GM19328 (cell line): Measurements from ENCODE around the gene AFM.

Source experiments
- ATAC-seq: cut with Tn5 transposase; IDR thresholded peaks from one replicate; pipeline ENCODE4 v1.9.1; 2021; ENCODE audit warnings: mild to moderate bottlenecking, moderate library complexity; ENCODE audit not compliant: unreplicated experiment

Gene AFM

GRCh38 chr4:73481358-73481757 lies at the start of gene AFM:
TSS of gene AFM (plus strand) at chr4:73481745. CDS start at chr4:73481776, 31 bp downstream.
- no peak for ATAC-seq

- ATAC-seq: no peak
Observed at GRCh38 chr4:73431813-73432168, 49.8 kb upstream of the AFM start.

- no peak for ATAC-seq
Observed at GRCh38 chr4:73432169-73433000, 49.2 kb upstream of the AFM start.

- ATAC-seq: no peak
Observed at GRCh38 chr4:73433140-73433539, 48.4 kb upstream of the AFM start.

GRCh38 chr4:73434311-73434710 lies 47.2 kb upstream of the AFM start:
- no peak for ATAC-seq

GRCh38 chr4:73435984-73436383 lies 45.6 kb upstream of the AFM start, which contains the start of gene AFP:
TSS of gene AFP (plus strand) at chr4:73436221. CDS start at chr4:73436263, 42 bp downstream.
- ATAC-seq: no peak

GRCh38 chr4:73436674-73437557 lies 44.6 kb upstream of the AFM start:
- ATAC-seq: no peak

DNA sequence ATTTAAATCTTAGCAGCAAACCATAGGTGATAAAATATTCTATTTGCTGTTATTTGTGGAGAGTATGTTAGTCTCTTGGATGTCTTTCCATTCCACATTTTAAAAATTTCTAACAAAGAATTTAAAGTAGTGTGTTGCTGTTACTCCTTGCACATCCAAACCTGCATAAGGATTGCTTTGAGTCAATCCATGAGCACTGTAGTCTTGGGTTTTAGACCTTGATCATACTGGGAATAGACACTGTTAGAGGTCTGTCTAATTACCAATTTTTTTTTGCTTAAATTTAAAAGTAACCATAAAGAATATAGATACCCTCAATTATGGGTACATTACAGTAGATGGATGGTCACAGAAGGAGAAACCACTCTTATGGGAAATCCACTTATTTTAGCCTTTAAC lies 44.0 kb upstream of the AFM start:
- no peak for ATAC-seq

GRCh38 chr4:73438048-73438447 lies 43.5 kb upstream of the AFM start:
- no peak for ATAC-seq

- no peak for ATAC-seq
Observed at GRCh38 chr4:73438582-73439215, 42.8 kb upstream of the AFM start.

DNA sequence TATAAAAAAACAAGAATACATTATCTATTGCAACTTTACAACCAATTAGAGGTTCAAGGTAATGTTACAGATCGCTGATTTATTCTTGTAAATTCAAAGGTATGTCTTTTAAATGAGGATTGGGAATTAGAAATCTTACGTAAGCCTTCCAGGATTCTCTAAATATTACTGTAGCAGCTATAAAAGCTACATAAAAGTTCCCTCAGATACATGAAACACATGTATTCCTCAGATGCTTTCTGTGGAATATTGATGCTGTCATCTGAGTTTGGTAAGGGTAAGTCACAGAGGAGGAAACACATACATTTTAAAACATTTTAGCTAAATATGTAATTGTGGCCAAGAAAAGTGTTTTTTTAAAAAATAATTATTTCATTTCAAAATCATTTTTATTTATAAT lies 42.1 kb upstream of the AFM start:
- ATAC-seq: no peak

DNA sequence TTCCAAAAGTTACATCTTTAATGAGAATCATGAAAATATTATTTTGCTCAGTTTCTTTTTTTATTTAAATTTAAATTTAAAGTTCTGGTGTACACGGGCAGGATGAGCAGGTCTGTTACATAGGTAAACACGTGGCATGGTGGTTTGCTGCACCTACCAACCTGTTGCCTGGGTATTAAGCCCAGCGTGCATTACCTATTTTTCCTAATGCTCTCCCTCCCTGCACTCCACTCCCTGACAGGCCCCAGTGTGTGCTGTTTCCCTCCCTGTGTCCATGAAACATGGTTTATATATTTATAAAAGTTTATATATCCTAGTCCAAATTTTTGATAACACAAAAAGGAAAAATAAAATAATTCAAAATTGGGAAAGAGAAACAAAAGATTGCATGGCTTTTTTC lies 41.6 kb upstream of the AFM start:
- ATAC-seq: no peak

DNA sequence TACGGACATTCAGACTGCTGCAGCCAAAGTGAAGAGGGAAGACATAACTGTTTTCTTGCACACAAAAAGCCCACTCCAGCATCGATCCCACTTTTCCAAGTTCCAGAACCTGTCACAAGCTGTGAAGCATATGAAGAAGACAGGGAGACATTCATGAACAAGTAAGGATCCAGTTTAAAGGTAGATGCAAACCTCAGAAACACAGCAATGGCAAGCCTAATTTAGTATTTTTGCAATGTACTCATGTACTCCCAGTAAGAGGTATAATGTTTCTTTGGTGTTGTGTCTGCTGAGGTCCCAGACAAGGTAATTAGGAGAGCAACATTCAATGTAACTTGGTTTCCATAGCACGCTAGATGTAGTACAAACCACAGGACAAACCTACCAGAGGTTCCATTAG lies 40.9 kb upstream of the AFM start:
- no peak for ATAC-seq

DNA sequence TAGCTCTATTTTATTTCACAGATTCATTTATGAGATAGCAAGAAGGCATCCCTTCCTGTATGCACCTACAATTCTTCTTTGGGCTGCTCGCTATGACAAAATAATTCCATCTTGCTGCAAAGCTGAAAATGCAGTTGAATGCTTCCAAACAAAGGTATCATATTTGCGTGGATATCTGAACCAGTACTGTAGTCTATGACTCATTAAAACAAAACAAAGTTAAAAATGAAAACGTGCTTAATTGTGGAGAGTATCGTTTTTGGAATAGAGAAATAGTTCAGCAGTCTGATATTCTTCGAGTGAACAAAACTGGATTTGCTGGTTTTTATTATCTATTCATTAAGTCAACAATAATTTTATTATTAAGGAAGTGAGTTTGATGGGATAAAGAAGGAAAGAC lies 39.3 kb upstream of the AFM start:
- ATAC-seq: no peak

DNA sequence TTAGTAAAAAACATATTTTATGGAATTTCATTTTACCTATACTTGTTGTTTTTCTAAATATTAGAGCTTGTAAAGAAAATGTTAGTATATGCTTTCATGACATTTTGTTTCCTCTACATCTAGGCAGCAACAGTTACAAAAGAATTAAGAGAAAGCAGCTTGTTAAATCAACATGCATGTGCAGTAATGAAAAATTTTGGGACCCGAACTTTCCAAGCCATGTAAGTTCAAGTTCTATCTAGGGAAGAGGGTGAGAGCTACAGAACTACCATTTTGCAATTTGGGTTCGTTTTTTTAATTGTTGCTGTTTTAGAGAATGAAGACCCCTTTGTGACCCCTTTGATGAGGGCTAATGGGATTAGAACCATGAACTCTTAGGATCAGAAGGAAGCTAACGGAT lies 38.3 kb upstream of the AFM start:
- ATAC-seq: no peak

DNA sequence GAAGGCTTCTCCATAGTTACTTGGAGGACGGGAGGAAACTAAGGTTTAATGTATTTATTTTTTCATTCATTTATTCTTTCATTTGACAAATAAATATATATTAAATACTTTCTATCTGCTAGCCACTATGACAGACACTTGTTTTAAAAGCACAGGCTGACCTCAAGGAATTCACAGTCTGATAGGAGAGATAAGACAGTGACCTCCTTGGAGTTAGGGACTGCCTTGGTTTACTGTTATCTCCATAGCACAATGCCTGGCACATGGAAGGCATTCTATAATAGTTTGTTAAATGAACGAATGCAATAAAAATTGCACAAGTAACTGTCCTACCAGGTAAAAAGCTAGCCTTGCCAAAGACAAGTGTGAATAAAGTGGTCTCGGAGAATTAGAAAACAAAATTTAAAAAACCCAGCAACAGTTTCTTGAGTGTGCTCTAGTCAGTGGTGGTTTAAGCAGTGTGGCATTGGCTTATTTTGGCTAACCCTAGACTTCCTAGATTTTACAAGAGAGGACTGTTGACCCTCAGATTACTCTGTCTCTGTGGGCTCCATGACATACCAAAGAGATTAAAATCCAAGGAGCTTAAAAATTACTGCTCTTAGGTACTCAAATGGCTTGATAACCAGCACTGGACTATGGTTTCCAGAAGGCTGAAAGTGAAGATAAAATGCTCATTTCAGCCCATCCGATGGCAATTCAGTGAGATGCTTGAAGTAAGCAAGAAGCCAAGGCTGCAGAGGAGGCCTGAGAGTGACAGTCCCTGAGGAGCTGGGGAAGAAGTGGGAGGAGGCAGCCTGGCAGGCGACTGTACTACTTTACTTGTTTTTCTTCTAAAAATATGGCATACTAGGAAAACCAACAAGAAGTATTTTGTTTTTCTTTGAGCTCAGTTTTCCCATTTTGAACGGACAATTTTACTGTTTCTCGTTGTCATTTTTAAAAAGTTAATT lies 35.9 kb upstream of the AFM start:
- no peak for ATAC-seq

DNA sequence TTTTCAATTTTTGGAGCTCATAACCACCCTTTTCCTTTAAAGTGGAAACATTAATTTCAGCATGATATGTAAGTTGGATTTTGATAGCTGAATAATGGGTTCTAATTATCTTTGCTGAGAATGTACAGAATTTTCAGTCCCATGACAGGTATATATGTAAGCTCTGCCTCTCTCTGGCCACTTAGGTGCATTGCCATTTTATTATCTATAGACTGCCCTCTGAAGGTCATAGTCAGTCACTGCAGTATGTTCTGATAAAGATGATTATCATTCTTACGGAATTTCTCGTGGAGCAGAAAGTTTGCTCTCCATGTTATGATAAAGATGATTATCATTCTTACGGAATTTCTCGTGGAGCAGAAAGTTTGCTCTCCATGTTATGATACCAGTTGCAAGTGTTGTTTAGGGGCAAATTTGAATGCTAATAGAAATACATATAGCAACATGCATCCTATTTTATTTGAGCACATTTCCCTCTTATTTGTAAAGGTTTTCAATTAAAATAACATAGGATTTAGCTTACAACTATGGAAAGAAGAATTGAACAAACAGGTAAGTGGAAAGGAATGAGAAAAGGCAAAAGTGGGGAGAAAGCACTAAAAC lies 35.1 kb upstream of the AFM start:
- ATAC-seq: peak; percentile 99

DNA sequence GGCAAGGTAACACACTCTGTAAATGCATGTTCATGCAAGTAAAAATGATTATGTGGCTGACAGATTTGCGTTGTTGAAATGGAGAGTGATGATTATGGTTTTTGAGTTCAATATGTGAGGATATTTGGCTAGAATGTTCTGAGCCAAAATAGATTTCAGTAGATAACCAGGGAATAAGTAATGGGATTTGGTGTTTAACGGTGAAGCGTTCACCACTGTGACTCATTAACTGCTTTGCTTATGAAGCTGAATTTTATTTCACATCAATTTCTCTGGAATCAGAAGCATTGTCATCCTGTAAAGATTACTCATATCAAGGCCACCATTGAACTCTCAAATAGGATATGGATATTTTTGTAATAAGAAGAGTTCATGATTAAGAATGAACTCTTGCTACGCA lies 33.9 kb upstream of the AFM start:
- no peak for ATAC-seq

DNA sequence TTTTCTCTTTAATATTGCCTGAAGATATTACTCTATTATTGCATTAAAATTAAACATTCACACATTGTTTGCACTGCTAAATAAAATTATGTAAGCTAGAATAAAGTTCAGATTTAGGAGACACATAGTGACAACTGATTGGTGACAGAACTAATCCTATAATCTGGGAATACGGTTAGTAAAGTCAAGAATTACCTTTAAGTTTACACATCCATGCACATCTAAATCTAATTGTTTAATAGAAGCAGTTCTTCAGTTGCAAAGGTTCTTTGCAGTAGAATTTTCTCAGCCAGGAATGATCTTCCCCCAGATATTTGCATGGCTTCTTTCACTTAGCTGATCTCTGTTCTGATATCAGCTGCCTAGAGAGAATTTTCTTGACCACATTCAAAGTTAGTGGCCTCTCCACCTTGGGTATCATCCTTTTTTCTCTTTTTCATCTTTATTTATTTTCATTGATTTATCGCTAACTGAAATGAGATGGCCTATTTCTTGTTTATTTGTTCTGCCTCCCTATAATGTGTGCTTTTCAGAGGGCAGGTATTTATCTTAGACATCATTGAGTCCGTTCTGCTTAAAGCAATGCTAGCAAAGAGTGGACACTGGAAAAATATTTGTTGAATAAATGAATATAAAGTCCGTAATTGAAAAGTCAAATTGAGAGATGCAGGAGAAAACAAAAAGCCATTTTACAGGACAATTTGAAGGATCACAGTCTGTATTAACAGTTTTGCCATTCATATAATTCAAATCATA lies 32.9 kb upstream of the AFM start:
- no peak for ATAC-seq
